Keratinocyte (primary cell): ENCODE results near the gene LHFPL2. TPM values are rescaled to one million over a fixed set of nuclear protein-coding genes. Genes with fewer than 3 reads are reported as not detected.

Experiments used
- DNase-seq: peaks from one replicate; pipeline ENCODE4 v3.0.0-alpha.2; 2011; ENCODE audit warnings: low read depth, missing footprints, low spot score
- FAIRE-seq: peaks from 2 replicates; lab custom pipeline; 2011; peaks lifted over from hg19 to GRCh38; lab: Jason Lieb, UNC
- H2AFZ ChIP-seq: 2 replicates; pipeline ENCODE4 v1.6.0; 2012; ENCODE audit warnings: low read length, control low read depth, inconsistent platforms; ENCODE audit not compliant: control insufficient read depth
- H3K27ac ChIP-seq: 2 replicates; pipeline ENCODE4 v1.5.1; 2011; ENCODE audit warnings: low read length; ENCODE audit not compliant: control insufficient read depth, insufficient read depth
- H3K27me3 ChIP-seq: 3 replicates; pipeline ENCODE4 v1.6.0; 2011; ENCODE audit warnings: low read length; ENCODE audit not compliant: control insufficient read depth, insufficient read depth; ENCODE audit errors: extremely low read depth
- H3K36me3 ChIP-seq, 2 experiments: 2 replicates in 1 of 2; 3 replicates in 1 of 2; pipeline ENCODE4 v1.5.1; 2011; ENCODE audit warnings: low read length in 2 of 2, mild to moderate bottlenecking in 1 of 2; ENCODE audit not compliant: control insufficient read depth in 2 of 2, insufficient read depth in 2 of 2; ENCODE audit errors: extremely low read depth in 1 of 2
- H3K4me1 ChIP-seq: 3 replicates; pipeline ENCODE4 v1.5.1; 2011; ENCODE audit warnings: low read length; ENCODE audit not compliant: control insufficient read depth, insufficient read depth; ENCODE audit errors: extremely low read depth
- H3K4me2 ChIP-seq: 3 replicates; pipeline ENCODE4 v1.6.0; 2011; ENCODE audit warnings: low read depth, low read length; ENCODE audit not compliant: control insufficient read depth, insufficient read depth; ENCODE audit errors: extremely low read depth
- H3K4me3 ChIP-seq, 3 experiments: fragments of 200-600 bp in 1 of 3; sonication (generic) in 1 of 3; 2 replicates in 2 of 3; 3 replicates in 1 of 3; pipeline ENCODE4 v1.5.1; 2011 to 2016; ENCODE audit warnings: low read length in 3 of 3, mild to moderate bottlenecking in 3 of 3, control low read depth in 2 of 3, inconsistent platforms in 1 of 3, low read depth in 1 of 3, mixed read lengths in 1 of 3, mixed run types in 1 of 3, moderate library complexity in 1 of 3; ENCODE audit not compliant: control insufficient read depth in 2 of 3, insufficient read depth in 2 of 3; ENCODE audit errors: extremely low read depth in 1 of 3
- H3K79me2 ChIP-seq: 2 replicates; pipeline ENCODE4 v1.6.0; 2012; ENCODE audit warnings: low read length; ENCODE audit not compliant: control insufficient read depth, insufficient read depth
- H3K9ac ChIP-seq: 3 replicates; pipeline ENCODE4 v1.6.0; 2011; ENCODE audit warnings: low read length; ENCODE audit not compliant: control insufficient read depth, insufficient read depth; ENCODE audit errors: extremely low read depth
- H3K9me1 ChIP-seq: 3 replicates; pipeline ENCODE4 v1.6.0; 2011; ENCODE audit warnings: low read length; ENCODE audit not compliant: control insufficient read depth, insufficient read depth; ENCODE audit errors: extremely low read depth
- H3K9me3 ChIP-seq: 2 replicates; pipeline ENCODE4 v1.5.1; 2012; ENCODE audit warnings: low read depth, low read length; ENCODE audit not compliant: control insufficient read depth
- H4K20me1 ChIP-seq: 3 replicates; pipeline ENCODE4 v1.6.0; 2011; ENCODE audit warnings: low read length; ENCODE audit not compliant: control insufficient read depth, insufficient read depth; ENCODE audit errors: extremely low read depth
- EZH2 ChIP-seq: IDR thresholded peaks from one replicate; pipeline ENCODE4 v1.6.1; 2012; ENCODE audit warnings: inconsistent platforms, mild to moderate bottlenecking, low read length, moderate library complexity
- dilution Hi-C: fragments of 300-500 bp; cut with MboI; formaldehyde crosslinking; loops from one replicate; pipeline ENCODE4 v1.7.0; 2020; ENCODE audit warnings: low sequenced_read_pairs; ENCODE audit not compliant: extremely low pct_ligation_motif_present
- polyA plus RNA-seq, 5 experiments: library from polyadenylated mRNA; depleted of rRNA in 3 of 5; stranded (reverse) in 3 of 5; stranded (forward) in 1 of 5; unstranded in 1 of 5; fragments of >200 nt; gene quantifications; 1 replicate in 1 of 5; 2 replicates in 3 of 5; 3 replicates in 1 of 5; pipeline versions ENCODE4 v1.2.1 to v1.2.3, GENCODE V29; 2011 to 2012; ENCODE audit warnings: missing spikeins in 2 of 5, low read depth in 1 of 5, low replicate concordance in 1 of 5
- TF ChIP-seq, protein P1 (sequence below), 3 experiments: IDR thresholded peaks in 1 of 3; conservative IDR thresholded peaks in 1 of 3; optimal IDR thresholded peaks in 1 of 3; 2 replicates in 2 of 3; 3 replicates in 1 of 3; pipeline versions ENCODE3 to v1.5.1; 2011; ENCODE audit warnings: low read length in 3 of 3, mild to moderate bottlenecking in 3 of 3, moderate library complexity in 2 of 3, control low read depth in 1 of 3, inconsistent platforms in 1 of 3; ENCODE audit not compliant: insufficient read depth in 2 of 3; ENCODE audit errors: extremely low read depth in 1 of 3

LHFPL2 gene
- polyA plus RNA-seq, 1 donor (not counting 4 experiments of a cell fraction or from before 2014, with no cell fraction given) = 11.4 TPM

DNA sequence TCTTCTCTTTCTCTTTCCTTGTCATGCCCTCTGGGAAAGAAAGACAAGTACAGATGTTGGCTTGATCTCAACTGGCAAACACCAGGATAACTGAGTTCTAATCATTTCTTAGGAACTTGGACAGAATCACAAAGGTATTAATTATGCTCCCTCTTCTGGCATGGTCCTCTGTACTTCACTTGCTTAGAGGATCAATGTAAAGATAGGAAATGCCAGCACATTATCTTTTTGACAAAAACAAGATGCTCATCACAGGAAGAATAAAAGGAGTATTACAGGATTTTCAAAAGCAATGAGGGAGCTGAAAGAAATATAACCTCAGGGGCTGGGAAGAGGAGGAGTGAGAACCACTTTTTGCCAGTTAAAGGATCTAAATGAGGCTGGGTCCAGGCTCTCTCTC, 70.6 kb downstream of the LHFPL2 start:
- Histone ChIP-seq H3K9ac (no peak overlapping the region), H3K79me2 (no peaks in the 10 kb centered on the region), H3K9me1 (peaks cover 3% of the 10 kb centered on the region), H2AFZ (no peak overlapping the region), H3K9me3 (no peaks in the 10 kb centered on the region), H3K27me3 (no peaks in the 10 kb centered on the region), H3K4me3 (no peak overlapping the region), H3K27ac (no peak overlapping the region), H3K4me1 (no peaks in the 10 kb centered on the region), H3K36me3 (peaks cover 0 to 5% of the 10 kb centered on the region in 2 experiments), H4K20me1 (no peaks in the 10 kb centered on the region), H3K4me2 (no peak overlapping the region)
- no peak for FAIRE-seq
- DNase-seq = no peak
- TF ChIP-seq EZH2 = no peak
- TF ChIP-seq, protein P1, sequence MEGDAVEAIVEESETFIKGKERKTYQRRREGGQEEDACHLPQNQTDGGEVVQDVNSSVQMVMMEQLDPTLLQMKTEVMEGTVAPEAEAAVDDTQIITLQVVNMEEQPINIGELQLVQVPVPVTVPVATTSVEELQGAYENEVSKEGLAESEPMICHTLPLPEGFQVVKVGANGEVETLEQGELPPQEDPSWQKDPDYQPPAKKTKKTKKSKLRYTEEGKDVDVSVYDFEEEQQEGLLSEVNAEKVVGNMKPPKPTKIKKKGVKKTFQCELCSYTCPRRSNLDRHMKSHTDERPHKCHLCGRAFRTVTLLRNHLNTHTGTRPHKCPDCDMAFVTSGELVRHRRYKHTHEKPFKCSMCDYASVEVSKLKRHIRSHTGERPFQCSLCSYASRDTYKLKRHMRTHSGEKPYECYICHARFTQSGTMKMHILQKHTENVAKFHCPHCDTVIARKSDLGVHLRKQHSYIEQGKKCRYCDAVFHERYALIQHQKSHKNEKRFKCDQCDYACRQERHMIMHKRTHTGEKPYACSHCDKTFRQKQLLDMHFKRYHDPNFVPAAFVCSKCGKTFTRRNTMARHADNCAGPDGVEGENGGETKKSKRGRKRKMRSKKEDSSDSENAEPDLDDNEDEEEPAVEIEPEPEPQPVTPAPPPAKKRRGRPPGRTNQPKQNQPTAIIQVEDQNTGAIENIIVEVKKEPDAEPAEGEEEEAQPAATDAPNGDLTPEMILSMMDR (optimal IDR thresholded peaks at IDR 0.05 in 1 of 3, IDR thresholded peaks at IDR 0.05 in 1 of 3, conservative IDR thresholded peaks at IDR 0.05 in 1 of 3; ENCODE audit: extremely low read depth in 1 of 3, insufficient read depth in 2 of 3, low read length in 3 of 3) = no peak
- dilution Hi-C loops = no loop called here

DNA sequence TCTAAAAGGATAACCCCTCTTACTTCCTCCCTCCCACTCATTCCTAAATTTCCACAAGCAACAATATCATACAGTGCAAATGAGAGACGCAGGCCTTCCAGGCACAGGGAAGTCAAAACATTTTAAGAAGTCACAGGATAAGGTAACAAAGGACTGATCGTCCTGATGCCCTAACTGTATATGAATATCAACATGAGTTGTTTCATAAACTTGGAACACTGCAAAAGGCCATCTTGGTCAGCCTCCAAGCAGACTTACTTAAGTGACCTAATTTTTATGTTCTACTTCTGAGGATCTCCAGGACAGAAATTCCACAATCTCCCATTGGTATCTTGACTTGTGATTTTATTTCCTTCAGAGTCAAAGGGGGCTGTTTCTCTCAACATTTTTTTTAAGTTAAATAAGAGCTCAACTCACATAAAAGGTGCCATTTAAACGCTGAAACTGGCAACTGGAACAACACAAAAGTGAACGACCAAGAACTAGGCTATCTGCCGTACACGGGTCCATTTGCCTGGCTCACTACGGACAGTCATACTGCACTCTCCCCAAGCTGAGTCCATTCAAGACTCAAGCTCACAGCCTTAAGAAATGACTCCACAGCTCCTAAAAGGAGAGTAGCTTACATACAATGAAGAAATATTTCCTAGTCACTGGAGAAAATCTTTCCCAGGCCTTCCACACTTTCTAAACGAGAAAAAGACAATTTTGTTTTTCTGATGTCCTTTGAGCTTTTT, 71.3 kb downstream of the LHFPL2 start:
- Histone ChIP-seq H3K9me1 (peaks cover 3% of the 10 kb centered on the region), H3K79me2 (no peaks in the 10 kb centered on the region), H3K4me3 (no peak overlapping the region), H3K9ac (no peak overlapping the region), H2AFZ (no peak overlapping the region), H3K9me3 (no peaks in the 10 kb centered on the region), H3K4me2 (no peak overlapping the region), H3K27ac (no peak overlapping the region), H3K27me3 (no peaks in the 10 kb centered on the region), H3K36me3 (peaks cover 0 to 6% of the 10 kb centered on the region in 2 experiments), H3K4me1 (no peaks in the 10 kb centered on the region), H4K20me1 (no peaks in the 10 kb centered on the region)
- TF ChIP-seq, protein P1 (optimal IDR thresholded peaks at IDR 0.05 in 1 of 3, IDR thresholded peaks at IDR 0.05 in 1 of 3, conservative IDR thresholded peaks at IDR 0.05 in 1 of 3; ENCODE audit: extremely low read depth in 1 of 3, insufficient read depth in 2 of 3, low read length in 3 of 3) = no peak
- no peak for DNase-seq
- FAIRE-seq = no peak
- dilution Hi-C loops = no loop called here
